ENCODE measurements around the gene SOX9.

DNA sequence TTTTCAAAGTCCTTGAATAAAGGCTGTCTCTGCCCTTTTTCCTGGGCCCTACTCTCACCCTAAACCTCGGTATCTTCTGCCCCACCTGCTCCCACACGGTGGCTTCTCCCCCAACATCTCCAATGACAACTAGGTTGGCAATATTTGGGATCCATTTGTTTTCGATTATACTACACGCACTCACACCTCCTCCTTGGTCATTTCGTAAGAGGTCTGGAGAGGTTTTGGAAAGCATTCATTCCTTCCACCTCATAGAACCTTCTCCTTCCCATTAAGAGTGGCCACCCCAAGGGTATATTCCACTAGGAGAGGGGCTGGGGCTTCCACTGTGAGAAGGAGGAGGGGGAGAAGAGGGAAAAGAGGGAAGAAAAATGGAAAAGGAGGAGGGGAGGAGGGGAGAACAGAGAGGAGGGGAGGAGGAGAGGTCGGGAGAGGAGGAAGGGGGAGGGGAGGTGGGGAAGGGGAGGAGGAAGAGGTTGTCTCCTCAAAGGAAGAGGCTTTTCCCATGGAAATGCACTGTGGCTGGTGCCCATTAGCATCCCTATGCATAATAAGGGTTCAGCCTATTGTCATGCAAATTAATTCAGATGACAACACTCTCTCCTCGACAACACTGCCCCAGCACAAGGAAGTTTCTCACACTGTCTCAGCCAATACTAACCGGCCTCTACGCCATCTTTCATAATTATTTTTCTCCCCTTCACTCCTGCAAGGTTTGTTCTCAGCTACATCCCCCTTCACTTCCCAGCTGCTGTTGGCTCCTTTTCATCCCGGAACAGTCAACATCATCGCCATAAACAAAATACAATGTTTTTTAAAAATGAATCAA lies 30.0 kb downstream of the SOX9 start:
- TF ChIP-seq CTCF (conservative IDR thresholded peaks at IDR 0.05 in 1 of 2, IDR thresholded peaks at IDR 0.05 in 1 of 2; ENCODE audit: extremely low read depth in 1 of 2, insufficient read depth in 1 of 2, low read depth in 1 of 2, low read length in 2 of 2) (no peak), EZH2 (IDR thresholded peaks at IDR 0.05; ENCODE audit: borderline replicate concordance, low read length) (no peak)
